MM.1S (cell line): ENCODE measurements around the gene CAMSAP1.
"Not testable (repeated sequence)": the region's sequence is repeated elsewhere in the genome, so short reads cannot be mapped to it uniquely, and the experiment has no call there.

Experiments used
- EZH2 ChIP-seq: fragments of 300-600 bp; sonication (generic); optimal IDR thresholded peaks from 2 replicates; pipeline ENCODE3; 2017; ENCODE audit warnings: low read depth, mild to moderate bottlenecking, antibody characterized with exemption, low read length, mixed read lengths
- TF ChIP-seq, protein P1 (sequence below): fragments of 300-600 bp; sonication (generic); IDR thresholded peaks from 2 replicates; pipeline ENCODE4 v1.5.1; 2016; ENCODE audit warnings: antibody characterized with exemption, low read length, mixed read lengths

DNA sequence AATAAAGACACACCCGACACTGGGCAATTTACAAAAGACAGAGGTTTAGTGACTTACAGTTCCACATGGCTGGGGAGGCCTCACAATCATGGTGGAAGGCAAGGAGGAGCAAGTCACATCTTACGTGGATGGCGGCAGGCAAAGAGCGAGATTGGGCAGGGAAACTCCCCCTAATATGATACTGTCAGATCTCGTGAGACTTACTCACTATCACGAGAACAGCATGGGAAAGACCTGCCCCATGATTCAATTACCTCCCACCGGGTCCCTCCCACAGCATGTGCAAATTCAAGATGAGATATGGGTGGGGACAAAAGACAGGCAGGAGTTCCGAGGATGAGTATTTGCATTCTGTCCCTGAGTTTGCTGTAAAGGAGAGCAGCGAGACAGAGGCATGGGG lies 3.9 kb upstream of the CAMSAP1 start:
- TF ChIP-seq, protein P1, sequence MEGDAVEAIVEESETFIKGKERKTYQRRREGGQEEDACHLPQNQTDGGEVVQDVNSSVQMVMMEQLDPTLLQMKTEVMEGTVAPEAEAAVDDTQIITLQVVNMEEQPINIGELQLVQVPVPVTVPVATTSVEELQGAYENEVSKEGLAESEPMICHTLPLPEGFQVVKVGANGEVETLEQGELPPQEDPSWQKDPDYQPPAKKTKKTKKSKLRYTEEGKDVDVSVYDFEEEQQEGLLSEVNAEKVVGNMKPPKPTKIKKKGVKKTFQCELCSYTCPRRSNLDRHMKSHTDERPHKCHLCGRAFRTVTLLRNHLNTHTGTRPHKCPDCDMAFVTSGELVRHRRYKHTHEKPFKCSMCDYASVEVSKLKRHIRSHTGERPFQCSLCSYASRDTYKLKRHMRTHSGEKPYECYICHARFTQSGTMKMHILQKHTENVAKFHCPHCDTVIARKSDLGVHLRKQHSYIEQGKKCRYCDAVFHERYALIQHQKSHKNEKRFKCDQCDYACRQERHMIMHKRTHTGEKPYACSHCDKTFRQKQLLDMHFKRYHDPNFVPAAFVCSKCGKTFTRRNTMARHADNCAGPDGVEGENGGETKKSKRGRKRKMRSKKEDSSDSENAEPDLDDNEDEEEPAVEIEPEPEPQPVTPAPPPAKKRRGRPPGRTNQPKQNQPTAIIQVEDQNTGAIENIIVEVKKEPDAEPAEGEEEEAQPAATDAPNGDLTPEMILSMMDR: not testable (repeated sequence)
- not testable (repeated sequence) for TF ChIP-seq EZH2
